DMS153 treated with DMSO at 0.1 percent for 48 hours (cell line): ENCODE results near the gene DIPK1A.

Experiments used
- DNase-seq: peaks from one replicate; lab custom pipeline; 2025; ENCODE audit not compliant: unreplicated experiment; lab: John Stamatoyannopoulos, UW

DIPK1A gene

DNA sequence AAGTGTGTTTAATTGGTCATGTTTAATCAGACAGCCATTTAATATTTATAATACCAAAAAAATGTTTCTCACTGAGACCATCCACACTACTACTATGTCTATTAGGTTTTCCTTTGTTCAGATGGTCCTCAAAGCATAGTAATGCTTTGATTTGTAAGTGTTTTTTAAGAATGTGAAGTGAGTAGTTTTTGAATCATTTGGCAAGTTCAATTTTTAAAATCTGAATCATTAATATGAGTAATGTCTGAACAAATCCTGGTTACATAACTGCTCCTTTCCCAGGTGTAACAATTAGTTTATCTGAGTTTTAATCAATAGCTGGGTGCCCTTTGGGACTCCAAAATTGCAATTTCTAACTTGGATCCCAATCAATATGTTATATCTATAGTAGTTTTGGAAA, 152.9 kb downstream of the DIPK1A start:
- DNase-seq: no peak

DNA sequence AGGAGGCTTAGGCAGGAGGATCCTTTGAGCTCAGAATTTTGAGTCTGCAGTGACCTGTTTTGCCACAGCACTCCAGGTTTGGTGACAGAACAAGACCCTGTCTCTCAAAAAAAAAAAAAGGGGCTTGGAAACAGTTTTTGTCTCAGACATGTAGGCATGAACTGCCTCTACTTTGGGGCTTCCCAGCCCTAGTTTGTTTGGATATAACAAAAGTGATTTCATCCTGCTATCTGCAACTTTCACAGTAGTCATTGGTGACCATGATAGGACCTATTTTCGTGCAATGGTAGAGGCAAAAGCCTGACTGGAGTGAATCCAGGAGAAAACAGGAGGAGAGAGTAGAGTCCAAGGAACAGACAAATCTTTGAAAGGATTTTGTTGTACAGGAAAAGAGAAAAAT, 156.0 kb downstream of the DIPK1A start:
- no peak for DNase-seq

DNA sequence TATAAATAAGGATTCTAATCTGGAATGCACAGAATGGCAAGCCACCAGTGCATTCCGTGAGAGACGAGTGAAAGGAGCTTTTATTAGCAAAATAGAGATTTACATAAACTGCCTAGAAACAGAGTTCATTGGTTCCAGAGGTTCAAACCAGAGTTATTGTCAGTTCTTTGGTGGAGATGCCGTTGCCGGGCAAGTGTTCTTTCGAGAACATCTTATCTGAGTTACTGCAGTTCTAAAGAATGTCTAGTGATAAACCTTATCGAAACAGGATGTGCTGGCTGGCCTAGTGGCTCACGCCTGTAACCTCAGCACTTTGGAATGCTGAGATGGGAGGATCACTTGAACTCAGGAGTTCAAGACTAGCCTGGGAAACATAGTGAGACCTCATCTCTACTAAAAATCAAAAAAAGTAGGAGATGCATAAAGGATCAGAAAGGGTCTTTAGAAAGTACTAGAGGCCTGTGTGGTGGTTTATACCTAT, 156.5 kb downstream of the DIPK1A start:
- no peak for DNase-seq

DNA sequence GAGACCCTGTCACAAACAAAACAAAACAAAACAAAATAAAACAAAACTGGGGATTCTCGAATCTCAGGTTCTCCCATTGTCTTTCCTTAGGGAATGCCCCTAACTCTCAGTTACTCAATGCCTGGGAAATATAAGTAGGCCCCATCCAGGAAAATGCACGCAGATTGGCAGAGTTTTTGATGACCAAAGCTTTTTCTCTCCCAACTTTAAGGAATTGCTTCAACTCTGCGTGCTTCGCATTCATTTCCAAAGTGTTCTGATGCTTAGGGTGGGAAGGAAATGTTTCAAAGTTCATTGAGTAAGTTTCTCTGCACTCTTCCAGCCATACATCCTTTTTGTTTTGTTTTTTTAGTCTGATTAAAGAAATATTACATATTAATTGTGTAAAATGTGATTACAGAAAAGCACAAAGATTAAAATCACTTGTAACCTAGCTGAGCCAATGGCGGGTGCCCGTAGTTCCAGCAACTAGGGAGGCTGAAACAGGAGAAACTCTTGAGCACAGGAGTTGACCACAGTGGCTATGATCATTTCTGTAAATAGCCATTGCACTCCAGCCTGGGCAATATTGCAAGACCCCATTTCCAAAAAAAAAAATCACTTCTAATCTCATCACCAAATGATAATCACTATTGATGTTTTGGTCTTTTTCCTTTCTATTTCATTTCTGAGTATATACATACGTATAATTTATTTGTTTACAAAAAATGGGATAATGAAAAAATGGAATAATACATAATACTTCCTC, 157.9 kb downstream of the DIPK1A start:
- DNase-seq: no peak

DNA sequence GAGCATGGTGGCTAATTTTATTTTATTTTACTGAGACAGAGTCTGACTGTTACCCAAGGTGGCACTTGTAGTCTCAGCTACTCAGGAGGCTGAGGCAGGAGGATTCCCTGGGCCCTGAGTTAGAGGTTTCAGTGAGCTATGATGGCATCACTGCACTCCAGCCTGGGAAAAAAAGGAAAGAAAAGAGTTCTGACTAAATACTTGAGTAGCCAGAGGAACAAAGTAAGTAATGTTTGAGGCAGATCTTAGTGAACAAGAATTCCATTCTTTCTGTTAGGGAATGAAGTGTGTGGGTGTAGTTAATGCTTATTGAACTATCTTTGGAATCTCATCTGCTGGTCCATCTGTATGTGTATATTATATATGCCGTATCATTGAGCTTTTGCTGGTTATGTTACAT, 163.3 kb downstream of the DIPK1A start:
- DNase-seq: no peak

DNA sequence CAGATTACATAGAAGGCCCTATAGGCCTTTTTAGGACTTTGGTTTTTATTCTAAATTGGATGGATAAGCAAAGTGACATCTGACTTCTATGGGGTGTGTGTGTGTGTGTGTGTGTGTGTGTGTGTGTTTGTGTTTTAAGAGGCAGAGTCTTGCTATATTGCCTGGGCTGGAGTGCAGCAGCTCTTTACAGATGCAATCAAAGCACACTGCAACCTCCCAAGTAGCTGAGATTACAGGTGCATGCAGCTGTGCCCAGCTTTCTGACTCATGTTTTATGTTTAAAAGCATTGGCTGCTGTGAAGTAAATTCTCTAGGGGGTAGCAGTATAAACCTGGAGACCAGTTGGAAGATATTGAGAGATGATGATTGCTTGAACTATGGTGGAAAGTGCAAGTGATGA, 164.0 kb downstream of the DIPK1A start:
- DNase-seq: no peak

DNA sequence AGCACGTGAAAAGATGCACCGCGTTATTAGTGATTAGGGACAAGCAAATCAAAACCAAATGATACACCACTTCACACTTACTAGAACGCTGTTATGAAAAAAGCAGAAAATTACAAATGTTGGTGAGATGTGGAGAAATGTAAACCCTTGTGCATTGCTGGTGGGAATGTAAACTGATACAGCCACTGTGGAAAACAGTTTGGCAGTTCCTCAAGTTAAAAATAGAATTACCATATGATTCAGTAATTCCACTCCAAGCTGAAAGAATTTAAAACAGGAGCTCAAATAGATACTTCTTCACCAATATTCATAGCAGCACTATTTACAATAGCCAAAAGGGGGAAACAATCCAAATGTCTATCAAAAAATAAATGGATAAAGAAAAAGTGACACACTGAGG, 166.1 kb downstream of the DIPK1A start:
- DNase-seq: no peak

DNA sequence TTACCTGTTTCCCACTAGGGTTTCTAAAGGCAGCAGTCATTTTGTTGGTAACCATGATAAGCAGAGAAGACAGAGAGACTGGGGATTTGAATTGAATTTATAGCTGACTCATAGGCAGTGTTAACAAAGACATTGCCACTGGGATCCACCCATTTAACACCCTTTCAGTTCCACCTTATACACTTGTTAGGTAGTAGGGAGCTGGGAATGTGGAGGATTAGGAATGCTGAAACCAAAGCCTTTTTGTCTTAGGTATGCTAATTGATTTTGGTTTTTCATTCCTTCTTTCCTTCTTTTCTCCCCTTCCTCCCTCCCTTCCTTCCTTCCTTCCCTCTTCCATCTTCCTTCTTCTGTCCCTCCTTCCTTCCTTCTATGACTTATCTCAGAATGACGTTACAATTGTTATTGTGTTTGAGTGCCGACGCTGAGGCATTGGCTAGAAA, 168.9 kb downstream of the DIPK1A start:
- DNase-seq: no peak
